SK-N-SH (cell line): Measurements from ENCODE around the gene AKAP9. TPM values are rescaled to one million over a fixed set of nuclear protein-coding genes. Genes with fewer than 3 reads are reported as not detected.

Source experiments
- CTCF ChIA-PET: fragments of 300-600, 350-600 bp; formaldehyde crosslinking; extraction: SDS; loops from one replicate; lab custom pipeline; 2021; lab: Yijun Ruan, JAX
- POLR2A ChIA-PET: fragments of 350-600 bp; sonication (Branson Sonifier 250); formaldehyde crosslinking; extraction: SDS; loops from one replicate; lab custom pipeline; 2020; ENCODE audit warnings: antibody characterized with exemption, inconsistent platforms; lab: Yijun Ruan, JAX
- DNase-seq: peaks from one replicate; pipeline ENCODE4 v3.0.0; 2012
- H2AFZ ChIP-seq: fragments of 200-600 bp; sonication (generic); 2 replicates; pipeline ENCODE4 v1.8.1; 2016; ENCODE audit warnings: antibody characterized with exemption, mild to moderate bottlenecking, low read depth
- H3F3A ChIP-seq: fragments of 200-600 bp; sonication (generic); replicated peaks from 2 replicates; pipeline ENCODE3; 2016; ENCODE audit warnings: antibody characterized with exemption, mild to moderate bottlenecking; ENCODE audit not compliant: insufficient read depth
- H3K27ac ChIP-seq, 2 experiments: fragments of 200-500 bp in 1 of 2; fragments of 200-600 bp in 1 of 2; sonication (Bioruptor generic) in 1 of 2; sonication (generic), shearing (Covaris generic) in 1 of 2; 2 replicates each; pipeline versions ENCODE4 v1.5.1 to v1.6.1; 2014 to 2016; ENCODE audit warnings: low read depth in 2 of 2, inconsistent platforms in 1 of 2, low read length in 1 of 2, mild to moderate bottlenecking in 1 of 2, mixed read lengths in 1 of 2
- H3K27me3 ChIP-seq: fragments of 200-600 bp; sonication (generic), shearing (Covaris generic); 2 replicates; pipeline ENCODE4 v1.6.1; 2016; ENCODE audit warnings: mixed run types; ENCODE audit not compliant: insufficient read depth
- H3K36me3 ChIP-seq, 2 experiments: fragments of 200-500 bp in 1 of 2; fragments of 200-600 bp in 1 of 2; sonication (Bioruptor generic) in 1 of 2; sonication (generic) in 1 of 2; replicated peaks in 1 of 2; 2 replicates each; pipeline versions ENCODE3 to v1.5.1; 2014 to 2016; ENCODE audit warnings: low read length in 1 of 2, mild to moderate bottlenecking in 1 of 2; ENCODE audit not compliant: insufficient read depth in 2 of 2, control insufficient read depth in 1 of 2
- H3K4me1 ChIP-seq, 2 experiments: fragments of 200-500 bp in 1 of 2; fragments of 200-600 bp in 1 of 2; sonication (Bioruptor generic) in 1 of 2; sonication (generic), shearing (Covaris generic) in 1 of 2; 2 replicates each; pipeline versions ENCODE4 v1.5.1 to v1.6.1; 2014 to 2016; ENCODE audit warnings: low read depth in 1 of 2, low read length in 1 of 2, mixed run types in 1 of 2; ENCODE audit not compliant: insufficient read depth in 2 of 2, control insufficient read depth in 1 of 2
- H3K4me2 ChIP-seq: fragments of 200-600 bp; sonication (generic), shearing (Covaris generic); 2 replicates; pipeline ENCODE4 v1.6.1; 2017; ENCODE audit warnings: mixed run types
- H3K4me3 ChIP-seq, 2 experiments: fragments of 200-500 bp in 1 of 2; fragments of 200-600 bp in 1 of 2; sonication (Bioruptor generic) in 1 of 2; sonication (generic), shearing (Covaris generic) in 1 of 2; 2 replicates each; pipeline versions ENCODE4 v1.5.1 to v1.8.1; 2014 to 2016; ENCODE audit warnings: low read depth in 2 of 2, inconsistent platforms in 1 of 2, low read length in 1 of 2, mild to moderate bottlenecking in 1 of 2, mixed read lengths in 1 of 2, moderate library complexity in 1 of 2
- H3K79me2 ChIP-seq: fragments of 200-600 bp; sonication (generic); 2 replicates; pipeline ENCODE4 v1.8.1; 2017; ENCODE audit warnings: mild to moderate bottlenecking; ENCODE audit not compliant: insufficient read depth
- H3K9ac ChIP-seq: fragments of 200-600 bp; sonication (generic); 2 replicates; pipeline ENCODE4 v1.6.1; 2017; ENCODE audit warnings: mixed run types
- H3K9me2 ChIP-seq: fragments of 200-600 bp; sonication (generic); 2 replicates; pipeline ENCODE4 v1.6.1; 2017; ENCODE audit warnings: mixed run types
- H3K9me3 ChIP-seq: fragments of 200-600 bp; sonication (generic); 2 replicates; pipeline ENCODE4 v1.6.1; 2017; ENCODE audit warnings: mixed run types, mild to moderate bottlenecking, moderate library complexity
- H4K20me1 ChIP-seq: fragments of 200-600 bp; sonication (generic); 2 replicates; pipeline ENCODE4 v1.6.1; 2017; ENCODE audit warnings: mild to moderate bottlenecking, mixed run types; ENCODE audit not compliant: insufficient read depth
- CHD2 ChIP-seq: fragments of 150-350 bp; IDR thresholded peaks from 2 replicates; pipeline ENCODE4 v1.6.1; 2018; ENCODE audit warnings: low read length; ENCODE audit not compliant: partially characterized antibody
- EZH2phosphoT487 ChIP-seq: fragments of 200-600 bp; sonication (generic); IDR thresholded peaks from 2 replicates; pipeline ENCODE4 v1.6.1; 2017; ENCODE audit warnings: low read depth, mixed run types, mild to moderate bottlenecking, antibody characterized with exemption, moderate library complexity, borderline replicate concordance
- FOXJ3 ChIP-seq: sonication (generic); formaldehyde crosslinking; IDR thresholded peaks from 2 replicates; pipeline ENCODE4 v1.5.1; 2020; ENCODE audit warnings: mild to moderate bottlenecking, missing genetic modification reagents
- IRF3 ChIP-seq: fragments of 150-350 bp; IDR thresholded peaks from 2 replicates; pipeline ENCODE4 v1.6.1; 2016; ENCODE audit warnings: mild to moderate bottlenecking, low read depth, low read length
- MAX ChIP-seq: IDR thresholded peaks from 2 replicates; pipeline ENCODE4 v1.4.0; 2012; ENCODE audit warnings: low read depth
- RFX5 ChIP-seq: IDR thresholded peaks from 2 replicates; pipeline ENCODE4 v1.6.1; 2012; ENCODE audit warnings: mild to moderate bottlenecking, improper control_type of control experiment, low read length
- SMC3 ChIP-seq: IDR thresholded peaks from 2 replicates; pipeline ENCODE4 v1.6.1; 2012; ENCODE audit warnings: low read depth, low read length, improper control_type of control experiment
- TCF12 ChIP-seq: IDR thresholded peaks from 2 replicates; pipeline ENCODE4 v1.4.0; 2012
- USF2 ChIP-seq: fragments of 150-350 bp; IDR thresholded peaks from 2 replicates; pipeline ENCODE4 v1.6.1; 2017; ENCODE audit warnings: antibody characterized with exemption, low read length, low read depth, borderline replicate concordance
- WGBS: methylation state at CpG from one replicate; pipeline ENCODE4 v1.1.6; 2017; ENCODE audit warnings: low lambda C conversion rate; 5-methylcytosine and 5-hydroxymethylcytosine counted together
- polyA plus RNA-seq, 3 experiments: library from polyadenylated mRNA; depleted of rRNA; stranded (reverse); fragments of >200 nt; gene quantifications; 2 replicates each; pipeline ENCODE4 v1.2.3, GENCODE V29; 2012
- TF ChIP-seq, protein P1 (sequence below): IDR thresholded peaks from 2 replicates; pipeline ENCODE4 v1.4.0; 2012; ENCODE audit warnings: low read depth, borderline replicate concordance

Gene AKAP9
- polyA plus RNA-seq, 1 of the 3 experiments (the other 2 are of a cell fraction), result 13.1 TPM

DNA sequence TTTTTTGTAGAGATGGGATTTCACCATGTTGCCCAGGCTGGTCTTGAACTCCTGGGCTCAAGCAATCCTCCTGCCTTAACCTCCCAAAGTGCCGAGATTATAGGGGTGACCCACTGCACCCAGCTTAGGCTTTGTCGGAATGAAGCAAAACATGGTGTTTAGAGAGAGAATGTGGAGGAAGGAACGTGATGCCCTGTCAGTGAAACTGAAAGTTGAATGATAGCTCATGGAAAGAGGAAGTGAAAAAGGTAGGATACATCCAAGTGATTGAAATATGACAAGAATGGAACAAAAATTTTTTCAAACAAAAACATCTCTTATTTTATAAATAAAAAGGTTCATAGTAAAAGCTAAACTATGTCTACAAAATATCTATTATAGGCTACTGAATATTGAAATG lies 5.9 kb downstream of the AKAP9 start (continued):
- TF ChIP-seq, protein P1, sequence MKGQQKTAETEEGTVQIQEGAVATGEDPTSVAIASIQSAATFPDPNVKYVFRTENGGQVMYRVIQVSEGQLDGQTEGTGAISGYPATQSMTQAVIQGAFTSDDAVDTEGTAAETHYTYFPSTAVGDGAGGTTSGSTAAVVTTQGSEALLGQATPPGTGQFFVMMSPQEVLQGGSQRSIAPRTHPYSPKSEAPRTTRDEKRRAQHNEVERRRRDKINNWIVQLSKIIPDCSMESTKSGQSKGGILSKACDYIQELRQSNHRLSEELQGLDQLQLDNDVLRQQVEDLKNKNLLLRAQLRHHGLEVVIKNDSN, result no peak

DNA sequence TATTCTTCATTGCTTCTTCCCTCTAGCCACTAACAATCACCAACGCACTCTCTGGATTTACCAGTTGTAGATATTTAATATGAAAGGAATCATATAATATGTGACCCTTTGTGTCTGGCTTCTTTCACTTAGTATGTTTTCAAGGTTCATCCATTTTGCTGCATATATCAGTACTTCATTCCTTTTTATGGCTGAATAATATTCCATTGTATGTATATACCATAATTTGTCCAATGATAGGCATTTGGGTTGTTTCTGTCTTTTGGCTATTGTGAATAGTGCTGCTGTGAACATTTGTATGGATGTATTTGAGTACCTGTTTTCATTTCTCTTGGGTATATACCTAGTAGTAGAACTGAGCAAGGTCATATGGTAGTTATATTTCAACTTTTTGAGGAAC lies 7.3 kb downstream of the AKAP9 start:
- TF ChIP-seq IRF3, result no peak
- no peak for TF ChIP-seq USF2
- TF ChIP-seq FOXJ3, result no peak
- TF ChIP-seq MAX, result no peak
- no peak for TF ChIP-seq EZH2phosphoT487
- no peak for TF ChIP-seq RFX5
- no peak for TF ChIP-seq SMC3
- no peak overlapping the region for H3K27ac ChIP-seq
- H3K9me2 ChIP-seq, result no peaks in the 10 kb centered on the region
- peaks cover 3% of the 10 kb centered on the region for H3F3A ChIP-seq
- no peak overlapping the region for H3K9ac ChIP-seq
- WGBS, result 100% methylated on average over 1 of the region's 1 CpG
- ChIA-PET CTCF (interaction anchor here (2.0 kb wide), 1 partner anchor 185 kb away, joined by 8 read pairs; no protein-coding TSS in a partner anchor), POLR2A (no interaction called here)
- DNase-seq, result no peak
- H3K79me2 ChIP-seq, result peaks cover 100% of the 10 kb centered on the region
- H3K36me3 ChIP-seq, result peaks cover 0 to 7% of the 10 kb centered on the region in 2 experiments
- no peak overlapping the region for H3K4me3 ChIP-seq
- no peaks in the 10 kb centered on the region for H3K27me3 ChIP-seq
- H3K9me3 ChIP-seq, result no peaks in the 10 kb centered on the region
- peaks cover 0 to 2% of the 10 kb centered on the region in 2 experiments; a peak in 2 of 4 replicates for H3K4me1 ChIP-seq
- no peak overlapping the region for H2AFZ ChIP-seq
- H4K20me1 ChIP-seq, result peaks cover 49% of the 10 kb centered on the region
- no peak overlapping the region for H3K4me2 ChIP-seq

DNA sequence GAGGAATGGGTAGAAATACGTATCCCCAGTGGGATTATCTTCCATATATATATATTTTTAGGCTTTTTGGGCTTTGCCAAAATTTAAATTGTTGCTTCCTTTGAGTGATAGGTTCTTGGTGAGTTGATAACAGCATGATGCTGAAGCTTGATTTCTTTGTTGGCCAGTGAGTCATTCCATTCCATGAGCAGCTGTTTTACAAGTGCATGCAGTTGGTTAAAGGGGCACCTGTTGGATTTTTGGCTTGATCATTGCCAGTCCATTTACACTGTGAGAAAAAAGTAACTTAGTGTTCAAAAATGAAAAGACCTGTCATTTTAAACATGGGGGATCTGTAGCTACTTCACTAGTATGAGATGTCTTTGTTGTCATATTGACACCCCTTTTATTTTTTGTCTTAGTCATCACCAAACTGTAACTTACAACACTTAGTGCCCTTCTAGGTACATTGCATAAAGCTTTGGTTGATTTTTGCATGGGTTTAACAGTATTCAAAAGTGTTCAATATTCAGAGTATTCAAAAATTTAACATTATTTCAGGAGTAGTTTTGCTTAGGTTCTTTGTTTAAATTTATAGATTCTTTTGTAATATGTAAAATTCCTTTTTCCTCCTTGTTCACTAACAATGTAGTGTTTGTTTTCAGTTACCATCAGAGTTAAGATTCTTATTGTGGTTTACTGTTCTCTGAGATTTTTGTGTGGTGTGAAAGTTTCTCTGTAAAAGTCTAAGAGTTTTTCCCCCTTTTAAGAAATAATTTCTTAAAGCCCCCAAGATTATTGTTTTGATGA lies 8.8 kb downstream of the AKAP9 start:
- H3K9me2 ChIP-seq, result no peaks in the 10 kb centered on the region
- no peaks in the 10 kb centered on the region for H3K9me3 ChIP-seq
- H3K4me1 ChIP-seq, result no peaks in the 10 kb centered on the region; a peak in 1 of 4 replicates
- no peak overlapping the region for H2AFZ ChIP-seq
- ChIA-PET CTCF (interaction anchor here (0.6 to 2.0 kb wide), 3 partner anchors 9 to 184 kb away, joined by 3 to 8 read pairs (median 5); partner anchors contain the start of gene AKAP9), POLR2A (no interaction called here)
- H3K27ac ChIP-seq, result no peak overlapping the region
- no peaks in the 10 kb centered on the region for H3K27me3 ChIP-seq
- DNase-seq, result no peak
- H3K9ac ChIP-seq, result no peak overlapping the region
- peaks cover 0 to 7% of the 10 kb centered on the region in 2 experiments for H3K36me3 ChIP-seq
- peaks cover 3% of the 10 kb centered on the region for H3F3A ChIP-seq
- H4K20me1 ChIP-seq, result peaks cover 59% of the 10 kb centered on the region
- no peak overlapping the region for H3K4me3 ChIP-seq
- H3K79me2 ChIP-seq, result peaks cover 100% of the 10 kb centered on the region
- no peak overlapping the region for H3K4me2 ChIP-seq
- WGBS, result 98% methylated on average over 1 of the region's 1 CpG
- no peak for TF ChIP-seq CHD2
- TF ChIP-seq TCF12, result peak; percentile 28; the same call in 1 of the 2 replicates
